Astrocyte (in vitro differentiated cells and primary cell): ENCODE data around the gene UCP2.

ENCODE experiments used
- CTCF ChIP-seq: IDR thresholded peaks from 2 replicates; pipeline ENCODE4 v1.5.1; 2011; ENCODE audit warnings: low read depth, mild to moderate bottlenecking, inconsistent platforms, low read length, moderate library complexity; ENCODE audit not compliant: insufficient read depth
- EZH2 ChIP-seq: IDR thresholded peaks from 2 replicates; pipeline ENCODE4 v1.6.1; 2012; ENCODE audit warnings: mild to moderate bottlenecking, low read length, inconsistent platforms; ENCODE audit not compliant: insufficient read depth

- TF ChIP-seq EZH2 (no peak), CTCF (no peak)
Measured at GRCh38 chr11:73958521-73959141, 24.0 kb downstream of the UCP2 start.
